HCEC 1CT (cell line): ENCODE data around the gene ETV5.

ENCODE experiments used
- DNase-seq: peaks from one replicate; pipeline ENCODE4 v3.0.0-alpha.2; 2017

Gene ETV5

DNA sequence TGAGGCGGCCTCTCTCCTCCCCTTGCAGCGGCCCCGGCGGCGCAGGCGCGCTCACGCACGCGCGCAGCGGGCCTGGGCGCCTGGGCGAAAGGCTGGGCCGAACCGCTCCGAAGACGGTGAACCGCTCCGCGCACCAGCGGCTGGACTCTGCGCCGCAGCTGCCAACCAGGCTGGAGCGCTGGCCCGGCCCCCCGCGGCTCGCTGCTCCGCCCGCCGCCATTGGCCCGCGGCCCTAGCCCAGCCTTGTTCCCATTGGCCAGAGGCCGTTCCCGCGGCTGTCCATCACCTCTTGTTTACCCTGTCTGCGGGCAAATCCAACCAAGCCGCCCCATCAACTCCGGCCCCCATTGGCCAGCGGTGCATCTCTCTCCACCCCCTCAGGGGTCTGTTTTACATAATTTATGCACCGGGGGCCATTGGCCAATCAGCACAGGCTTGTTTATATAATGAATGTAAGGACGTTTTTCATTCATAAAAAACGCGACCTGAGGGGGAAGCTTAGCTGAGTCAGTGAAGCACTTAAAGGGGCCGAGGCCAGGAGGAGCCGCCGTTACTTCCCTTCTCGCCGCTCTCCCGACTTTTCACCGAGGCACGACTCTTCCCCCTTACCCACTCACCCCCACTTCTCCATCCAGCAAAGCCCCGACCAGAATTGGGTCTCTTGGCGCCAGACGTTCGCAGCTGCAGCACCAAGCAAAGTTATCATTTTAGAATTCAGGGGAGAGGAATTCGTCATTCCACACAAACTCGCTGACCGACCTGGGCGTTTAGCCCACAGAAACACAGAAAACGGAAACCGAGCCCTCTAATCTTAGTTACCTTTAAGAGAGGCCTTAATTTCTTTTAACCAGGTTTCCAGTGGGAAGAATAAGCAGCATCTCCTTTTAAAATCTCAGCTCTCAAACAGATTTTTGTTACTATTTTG, at the start of gene ETV5:
Gene ETV5 (minus strand): TSS at position 149 of the 925 bp plus-strand sequence. CDS start 3,221 bp downstream, outside the sequence.
- peak; percentile 100 for DNase-seq

DNA sequence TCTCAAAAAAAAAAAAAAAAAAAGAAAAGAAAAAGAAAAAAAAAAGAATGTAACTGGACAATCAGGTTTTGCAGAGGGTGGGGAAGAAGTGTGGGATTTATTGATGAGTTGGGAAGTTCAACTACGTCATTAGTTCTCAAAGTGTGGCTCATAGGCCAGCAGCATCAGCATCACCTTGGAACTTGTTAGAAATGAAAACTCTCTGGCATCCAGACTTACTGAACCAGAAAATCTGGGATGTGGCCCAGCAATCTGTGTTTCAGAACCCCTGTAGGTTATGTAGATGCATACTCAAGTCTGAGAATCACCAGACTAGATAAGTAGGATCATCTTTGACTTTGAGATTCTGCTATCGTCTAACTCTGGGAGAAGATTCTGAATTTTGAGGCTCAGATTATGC, 45.8 kb upstream of the ETV5 start:
- no peak for DNase-seq

DNA sequence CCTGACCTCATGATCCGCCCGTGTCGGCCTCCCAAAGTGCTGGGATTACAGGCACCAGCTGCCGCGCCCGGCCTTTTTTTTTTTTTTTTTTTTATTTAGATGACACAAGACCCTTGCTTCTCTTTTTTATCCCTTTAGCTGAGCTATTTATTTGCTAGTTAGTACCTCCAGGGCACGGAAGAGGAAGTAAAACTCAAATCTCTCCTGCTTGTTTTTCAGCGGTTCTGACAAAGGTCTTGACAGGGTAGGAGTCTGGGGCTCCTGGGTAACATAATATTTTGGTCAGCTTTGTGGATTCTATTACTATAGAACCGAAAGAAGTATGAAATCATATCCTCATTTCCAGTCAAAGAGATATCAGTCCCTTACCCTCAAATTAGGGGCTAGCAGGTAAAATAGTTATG, 44.0 kb upstream of the ETV5 start:
- DNase-seq = no peak

DNA sequence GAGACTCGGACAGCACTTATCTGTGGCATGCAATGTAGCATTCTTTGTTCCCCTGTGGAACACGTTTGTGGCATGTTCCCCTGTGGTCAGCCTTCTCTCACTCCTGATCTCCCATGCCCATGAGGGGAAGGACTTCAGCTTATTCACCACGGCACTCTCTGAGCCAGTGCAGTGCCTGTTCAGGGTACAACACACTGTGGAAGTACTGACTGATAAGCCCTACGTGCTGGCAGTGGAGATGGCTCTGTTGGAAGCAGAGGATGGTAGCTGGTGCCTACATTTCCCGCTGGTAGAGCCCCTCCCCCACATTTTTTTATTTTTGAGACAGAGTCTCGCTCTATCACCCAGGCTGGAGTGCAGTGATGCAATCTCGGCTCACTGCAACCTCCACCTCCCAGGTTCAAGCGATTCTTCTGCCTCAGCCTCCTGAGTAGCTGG, 43.5 kb upstream of the ETV5 start:
- DNase-seq = no peak

DNA sequence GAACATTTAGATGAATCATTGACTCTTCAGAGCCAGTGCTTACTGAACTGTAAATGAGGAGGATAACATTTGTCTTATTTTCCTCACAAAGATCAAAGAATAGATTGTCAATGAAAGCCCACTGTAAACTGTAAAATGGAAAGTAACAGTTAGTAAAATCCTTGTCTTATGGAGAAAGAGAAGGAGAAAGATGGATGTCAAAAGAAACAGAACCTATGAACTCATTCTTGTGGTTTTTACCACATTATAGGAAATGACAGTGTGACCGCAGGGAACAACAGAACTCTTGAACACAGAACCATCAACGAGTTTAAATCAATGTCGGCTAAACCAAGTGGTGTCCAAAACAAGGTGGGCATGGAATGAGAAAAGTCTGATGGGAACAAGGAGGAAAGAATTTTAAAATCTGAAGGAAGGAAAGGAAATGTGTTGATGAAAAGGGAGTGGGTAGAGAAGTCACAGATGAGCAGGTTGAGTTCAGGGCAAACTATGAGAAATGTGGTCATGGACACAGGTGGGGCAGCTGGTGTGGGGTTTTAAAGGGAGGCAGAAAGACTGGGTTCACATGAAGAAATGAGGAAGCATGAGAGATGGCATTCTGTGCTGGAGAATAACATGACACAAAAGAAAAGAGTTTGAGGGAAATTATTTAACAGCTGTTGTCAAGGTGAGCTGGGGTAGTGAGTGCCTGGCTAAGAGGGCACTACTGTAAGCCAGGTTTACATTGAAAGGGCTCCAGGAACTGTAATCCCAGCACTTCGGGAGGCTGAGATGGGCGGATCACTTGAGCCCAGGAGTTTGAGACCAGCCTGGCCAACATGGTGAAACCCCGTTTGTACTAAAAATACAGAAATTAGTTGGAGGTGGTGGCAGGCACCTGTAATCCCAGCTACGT, 42.4 kb upstream of the ETV5 start:
- DNase-seq = no peak

DNA sequence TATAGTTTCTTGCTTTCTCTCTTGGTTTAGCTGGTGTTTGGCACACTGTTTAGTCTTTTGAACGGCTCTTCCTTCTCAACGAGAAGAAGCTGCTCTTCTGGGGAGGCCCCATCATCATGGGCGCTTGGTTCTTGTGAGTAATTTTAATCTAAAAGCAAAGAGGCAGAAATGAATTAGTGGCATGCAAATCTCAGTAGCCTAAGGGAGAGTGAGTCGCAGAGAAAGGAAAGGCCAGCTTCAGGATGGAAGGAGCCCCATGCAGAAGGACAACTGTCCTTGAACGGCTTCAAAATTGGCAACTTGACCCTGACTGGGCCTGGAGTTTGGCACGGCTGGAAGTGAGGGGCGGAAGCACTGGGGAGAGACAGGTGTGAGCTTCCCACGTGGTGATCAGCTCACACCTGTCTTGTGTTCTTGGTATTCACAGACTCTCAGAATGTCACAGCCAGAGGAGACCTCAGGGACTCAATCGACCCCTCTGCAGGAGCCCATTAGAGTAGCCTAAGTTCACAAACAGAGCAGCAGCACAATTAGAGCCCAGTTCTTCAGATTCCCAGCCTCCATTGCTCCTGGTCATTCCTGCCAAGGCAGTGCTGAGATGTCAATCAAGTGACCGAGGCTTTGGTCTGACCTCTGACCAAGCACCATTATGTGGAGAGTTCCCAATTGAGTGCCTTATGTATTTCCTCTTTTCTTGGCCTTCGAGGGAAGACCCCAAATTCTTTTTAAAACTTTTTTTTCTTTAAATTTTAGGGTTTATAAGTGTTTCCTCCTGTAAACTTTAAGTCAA, 41.3 kb upstream of the ETV5 start:
- DNase-seq = no peak

DNA sequence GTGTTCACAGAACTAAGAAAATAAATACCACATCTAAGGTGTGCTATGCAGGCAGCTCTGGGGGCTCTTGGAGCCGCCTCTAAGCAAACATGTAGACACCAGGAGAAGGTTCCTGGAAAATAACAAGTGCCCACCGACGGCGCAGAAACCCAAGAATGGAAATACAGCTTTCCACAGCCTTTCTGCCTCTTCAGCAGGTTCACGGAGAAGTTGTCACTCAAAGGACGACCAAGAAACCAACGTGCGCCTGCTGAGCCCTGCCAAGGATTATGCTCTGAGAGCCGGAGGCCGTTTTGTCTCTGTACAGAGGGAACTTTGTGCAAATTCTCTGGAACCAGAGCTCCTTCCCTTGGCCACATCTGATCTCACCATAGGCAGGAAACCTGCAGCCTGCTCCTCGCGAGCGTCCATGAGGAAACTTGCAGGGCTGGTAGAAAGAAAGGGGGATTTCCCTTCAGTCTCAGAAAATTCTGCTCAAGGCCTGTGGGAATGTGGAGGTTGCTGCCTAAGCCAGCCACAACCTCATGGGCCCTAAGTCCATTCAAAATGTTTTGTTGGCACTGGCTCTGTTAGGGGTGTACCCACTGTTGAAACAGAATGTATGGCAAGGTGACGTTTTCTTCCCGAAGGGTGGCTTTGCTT, 40.6 kb upstream of the ETV5 start:
- no peak for DNase-seq

DNA sequence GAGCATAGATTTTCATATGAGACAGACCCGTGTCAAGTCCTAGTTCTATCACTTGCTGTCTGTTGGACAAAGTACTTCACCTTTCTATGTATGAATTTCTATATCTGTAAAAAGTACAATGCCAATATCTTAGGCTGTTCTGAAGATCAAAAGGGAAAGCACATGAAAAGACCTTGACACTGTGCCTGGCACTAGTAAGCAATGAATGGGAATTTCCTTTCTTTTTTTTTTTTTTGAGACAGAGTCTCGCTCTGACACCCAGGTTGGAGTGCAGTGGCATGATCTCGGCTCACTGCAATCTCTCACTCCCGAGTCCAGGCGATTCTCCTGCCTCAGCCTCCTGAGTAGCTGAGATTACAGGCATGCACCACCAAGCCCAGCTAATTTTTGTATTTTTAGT, 35.4 kb upstream of the ETV5 start:
- DNase-seq = no peak

DNA sequence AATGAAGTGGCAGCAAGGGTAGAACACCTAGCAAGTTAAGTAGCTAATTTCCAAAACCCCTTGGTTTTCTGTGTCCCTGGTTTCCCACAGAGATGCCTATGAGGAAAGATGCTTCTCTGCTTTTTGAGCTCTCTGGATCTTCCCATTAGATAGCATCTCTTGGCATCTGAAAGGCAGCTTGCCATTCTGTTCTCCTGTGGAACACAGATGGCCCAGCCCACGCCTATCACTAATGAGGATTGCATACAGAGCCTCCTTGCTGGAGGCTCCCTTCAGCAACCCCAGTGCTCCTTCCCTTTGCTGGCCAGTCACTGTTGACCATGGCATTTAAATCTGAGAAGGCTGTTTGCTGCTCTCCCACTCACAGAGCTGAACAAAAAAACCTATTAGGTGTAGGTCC, 34.4 kb upstream of the ETV5 start:
- no peak for DNase-seq

DNA sequence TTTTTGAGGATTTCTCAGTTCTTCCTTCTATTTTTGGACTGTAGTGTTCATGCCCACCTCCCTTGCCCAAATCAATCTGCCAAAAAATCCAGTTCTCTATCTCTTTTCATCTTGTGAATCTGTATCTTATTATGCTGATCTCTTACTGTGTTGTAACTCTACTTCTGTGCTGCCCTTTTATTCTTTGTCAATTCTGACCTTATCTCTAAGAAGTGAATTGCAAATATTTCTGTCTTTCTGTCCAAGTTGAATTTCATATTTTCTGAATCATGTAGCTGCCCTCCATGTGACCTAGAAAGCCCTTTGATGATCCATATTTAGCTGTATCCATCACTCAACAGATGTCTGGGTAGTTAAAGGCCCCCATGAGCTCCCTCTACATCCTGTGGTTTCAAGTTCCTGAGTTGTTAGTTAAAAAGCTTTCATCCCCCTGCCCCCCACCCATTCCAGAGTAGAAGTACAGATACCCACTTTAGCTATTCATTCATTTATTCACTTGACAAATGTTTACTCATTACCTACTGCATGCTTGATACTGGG, 33.6 kb upstream of the ETV5 start:
- peak; percentile 41 for DNase-seq

DNA sequence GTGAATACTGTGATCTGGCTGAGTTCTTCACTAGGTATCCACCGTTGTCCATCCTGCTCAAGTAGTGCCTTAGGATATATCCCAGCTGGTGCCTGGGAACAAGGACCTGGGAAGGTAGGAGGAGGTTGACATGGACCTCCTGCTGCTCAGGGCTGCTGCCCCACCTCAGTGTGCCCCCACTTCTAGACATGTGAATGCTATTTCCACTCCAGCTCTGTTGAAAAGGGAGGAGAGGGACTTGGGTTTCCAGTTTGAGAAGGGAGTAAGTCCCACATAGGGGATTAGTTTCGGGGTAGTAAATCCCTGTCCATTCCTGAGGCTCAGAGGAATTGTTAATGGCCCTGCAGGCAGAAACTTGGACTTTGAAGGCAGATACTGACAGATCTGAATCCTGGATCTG, 32.9 kb upstream of the ETV5 start:
- no peak for DNase-seq

DNA sequence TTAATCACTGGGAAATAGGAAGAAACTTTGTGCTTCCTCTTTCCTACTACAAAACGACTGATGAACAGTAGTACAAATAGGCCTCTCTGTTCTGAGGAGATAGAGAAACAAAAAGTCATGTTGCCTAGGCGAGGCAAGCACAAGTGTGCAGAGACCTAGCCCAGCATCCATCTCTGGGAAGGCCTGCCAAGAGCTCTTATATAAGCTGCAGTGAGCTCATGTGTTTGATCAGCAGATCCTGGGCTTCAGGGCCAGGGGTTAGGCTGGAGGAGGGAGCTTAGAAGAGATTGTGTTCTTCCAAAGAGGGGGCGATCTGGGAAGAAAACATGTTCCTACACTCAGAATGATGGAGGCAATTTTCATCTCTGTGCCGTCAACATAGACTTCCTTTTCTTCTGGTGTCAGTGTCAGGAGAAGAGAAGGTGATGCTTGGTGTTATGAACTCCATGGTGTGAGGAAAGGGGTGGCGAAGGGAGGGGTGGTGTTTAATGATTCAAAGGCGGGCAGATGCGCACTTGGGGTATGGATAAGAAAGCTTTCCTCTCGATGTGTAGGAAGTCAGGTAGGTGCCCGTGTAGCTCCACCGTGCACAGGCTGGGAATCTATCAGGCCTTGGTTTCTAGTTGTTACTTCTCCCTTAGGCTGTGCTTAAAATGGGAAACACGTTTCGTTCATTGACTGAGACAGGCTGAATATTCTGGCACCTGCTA, 29.5 kb upstream of the ETV5 start:
- DNase-seq = no peak

DNA sequence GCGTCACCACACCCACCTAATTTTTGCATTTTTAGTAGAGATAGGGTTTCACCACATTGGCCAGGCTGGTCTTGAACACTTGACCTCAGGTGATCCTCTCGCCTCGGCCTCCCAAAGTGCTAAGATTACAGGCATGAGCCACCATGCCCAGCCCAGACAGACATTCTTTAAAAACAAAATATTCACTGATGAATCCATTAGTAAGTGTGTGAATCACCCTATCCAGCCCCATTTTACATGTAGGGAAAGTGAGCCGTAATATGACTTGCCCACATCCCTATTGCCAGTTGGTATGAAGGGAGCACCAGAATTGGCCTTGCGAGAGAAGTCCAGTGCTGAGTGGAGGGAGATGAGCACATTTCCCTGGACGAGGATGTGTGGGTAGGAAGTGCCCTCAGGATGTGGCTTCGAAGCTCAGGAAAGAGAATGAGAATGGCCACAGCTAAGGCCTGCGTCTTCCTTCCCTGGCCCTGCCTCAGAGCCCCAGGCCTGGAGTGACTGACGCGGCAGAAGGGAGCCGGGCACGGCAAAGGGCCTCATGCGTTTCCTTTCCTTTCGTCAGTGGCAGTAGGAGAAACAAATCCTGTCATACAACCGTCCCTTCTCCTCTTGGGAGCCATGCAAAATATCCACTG, 28.3 kb upstream of the ETV5 start:
- peak; percentile 4 for DNase-seq

DNA sequence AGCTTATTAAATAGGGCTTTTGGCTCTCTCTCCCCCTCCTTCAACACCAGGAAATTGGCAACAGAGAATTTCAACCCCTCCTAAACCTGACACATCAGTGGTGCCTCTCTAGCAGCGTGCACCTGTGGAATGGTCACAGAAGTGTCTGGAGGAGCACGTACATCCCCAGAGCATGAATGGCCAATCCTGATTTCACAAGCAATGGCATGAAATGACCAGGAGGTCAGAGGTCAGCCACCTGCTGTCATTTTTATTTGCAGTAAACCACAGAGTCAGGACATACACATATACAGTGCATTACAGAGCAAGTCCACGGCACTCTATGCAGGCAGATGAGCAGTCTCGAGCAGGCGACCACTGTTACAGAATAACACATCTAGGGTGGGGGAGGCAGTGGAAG, 25.1 kb upstream of the ETV5 start:
- no peak for DNase-seq

DNA sequence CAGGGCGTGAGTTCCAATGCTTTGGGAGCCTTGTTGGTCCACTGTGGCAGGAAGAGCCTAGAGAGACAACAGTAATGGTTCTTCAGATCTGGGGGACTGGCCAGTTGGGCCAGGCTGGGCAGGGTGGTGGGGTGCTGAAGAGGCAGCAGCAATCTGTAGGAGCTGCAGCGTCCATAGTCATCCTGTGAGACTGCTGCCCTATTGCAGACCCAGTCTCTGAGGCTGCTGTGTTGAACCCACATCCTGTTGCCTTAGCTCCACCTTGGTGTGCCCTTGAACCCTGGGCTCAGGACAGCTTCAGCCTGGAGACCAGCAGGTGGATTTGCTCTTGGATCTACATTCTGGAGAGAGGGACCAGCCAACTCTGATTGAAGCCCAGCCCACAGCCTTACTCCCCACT, 23.6 kb upstream of the ETV5 start:
- DNase-seq = no peak

DNA sequence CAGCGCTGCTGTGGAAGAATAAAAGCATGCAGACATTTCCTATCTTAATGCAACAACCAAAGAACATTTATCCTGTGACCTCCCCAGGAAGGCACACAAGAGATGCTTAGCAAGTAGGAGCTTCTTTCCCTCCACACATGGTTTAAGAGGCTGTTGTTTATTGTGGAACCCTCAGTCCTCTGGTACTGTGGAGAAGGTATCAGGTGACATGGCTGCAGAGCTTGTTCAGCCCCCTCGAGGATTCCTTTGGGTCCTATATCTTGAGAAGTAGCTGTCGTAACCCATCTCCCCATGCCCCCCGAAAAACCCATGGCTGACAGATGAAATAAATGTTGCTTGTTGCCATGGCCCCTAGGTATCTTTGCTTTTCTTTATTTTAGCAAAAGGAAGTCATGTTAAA, 20.3 kb upstream of the ETV5 start:
- DNase-seq = no peak

DNA sequence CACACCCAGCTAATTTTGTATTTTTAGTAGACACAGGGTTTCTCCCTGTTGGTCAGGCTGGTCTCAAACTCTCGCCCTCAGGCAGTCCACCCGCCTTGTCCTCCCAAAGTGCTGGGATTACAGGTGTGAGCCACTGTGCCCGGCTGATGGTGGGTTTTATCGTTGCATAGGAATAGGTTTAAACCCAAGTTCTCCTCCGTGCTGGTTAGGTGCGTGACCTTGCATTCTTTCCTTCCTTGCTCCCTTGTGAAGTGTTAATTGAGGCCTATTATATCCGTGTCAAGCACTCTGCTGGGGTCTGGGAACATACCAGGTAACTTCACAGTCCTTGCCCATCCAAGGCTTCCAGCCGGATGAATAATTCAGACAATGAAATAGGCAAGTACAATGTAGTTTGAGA, 19.3 kb upstream of the ETV5 start:
- no peak for DNase-seq

DNA sequence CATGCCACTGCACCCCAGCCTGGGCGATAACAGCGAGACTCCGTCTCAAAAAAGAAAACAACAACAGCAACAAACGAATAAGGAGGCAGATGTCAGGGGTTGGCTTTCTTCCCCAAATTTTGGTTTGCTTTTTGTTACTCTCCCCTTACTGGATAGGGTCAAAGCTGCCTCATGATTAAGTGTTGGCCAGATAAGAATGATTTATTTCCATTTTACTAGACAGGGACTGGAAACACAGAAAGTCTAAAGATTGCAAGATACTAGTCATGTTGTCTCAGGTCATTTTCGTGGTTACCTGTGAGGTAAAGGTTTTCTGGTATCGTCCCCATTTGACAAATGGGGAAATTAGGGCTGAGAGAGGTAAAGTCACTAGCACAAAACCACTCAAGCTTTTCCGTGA, 18.6 kb upstream of the ETV5 start:
- DNase-seq = no peak

DNA sequence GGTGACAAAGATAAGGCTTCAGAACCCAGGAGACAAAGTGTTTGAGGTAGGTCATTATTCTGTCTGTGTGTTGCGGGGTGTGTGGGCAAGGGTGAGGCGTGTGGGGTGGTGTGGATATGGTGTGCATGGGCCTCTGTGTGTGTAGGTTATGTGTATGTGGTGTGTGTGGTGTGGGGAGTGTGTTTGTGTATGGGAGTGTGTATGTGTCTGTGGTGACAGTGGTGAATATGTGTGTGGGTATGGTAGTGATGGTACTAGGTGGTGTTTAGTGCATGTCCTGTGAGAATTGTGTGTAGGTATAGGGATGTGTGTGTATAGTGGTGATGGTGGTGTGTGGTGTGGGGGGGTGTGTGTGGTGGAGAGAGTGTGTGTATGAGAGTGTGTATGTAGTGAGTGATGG, 16.2 kb upstream of the ETV5 start:
- no peak for DNase-seq

DNA sequence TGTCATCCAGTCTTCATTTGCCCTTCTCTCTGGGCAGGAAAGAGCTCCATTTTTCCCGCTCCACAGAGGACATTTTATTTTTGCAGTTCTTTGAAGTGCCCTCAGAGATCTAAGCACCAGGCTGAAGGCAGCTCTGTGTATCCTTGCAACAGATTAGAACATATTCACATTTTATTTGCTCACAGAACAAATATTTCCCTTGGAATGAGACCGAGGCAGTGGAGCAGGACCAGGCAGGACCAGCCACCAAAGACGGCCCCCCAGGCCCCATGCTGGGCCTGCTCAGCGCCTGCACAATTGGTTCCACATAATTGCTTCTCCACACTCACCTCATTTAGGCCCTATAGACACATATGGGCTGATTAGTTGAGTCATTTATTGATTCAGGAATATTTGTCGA, 15.7 kb upstream of the ETV5 start:
- no peak for DNase-seq

DNA sequence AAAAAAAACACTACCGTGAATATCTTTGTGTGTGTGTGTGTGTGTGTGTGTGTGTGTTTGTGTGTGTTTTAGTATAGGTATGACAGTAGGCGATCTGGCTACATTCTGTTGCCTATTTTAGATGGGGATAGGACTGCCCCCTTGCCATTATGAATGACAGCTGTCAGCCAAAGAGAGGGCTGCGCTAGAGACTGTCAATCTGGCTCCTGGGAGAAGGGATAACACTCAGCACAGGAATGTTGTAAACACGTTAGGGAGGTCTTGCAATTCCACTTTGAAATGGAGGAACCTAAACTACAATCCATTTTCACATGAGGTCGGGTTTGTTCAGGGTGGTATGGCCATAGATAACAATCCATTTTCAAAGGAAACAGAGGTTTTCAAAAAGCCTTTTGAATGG, 14.1 kb upstream of the ETV5 start:
- DNase-seq = no peak
